Activated CD4-positive, alpha-beta T cell treated with anti-CD3 and anti-CD28 coated beads, Interleukin-2, amount 50 U/mL, for 1 hour (primary cell): ENCODE measurements around the gene DRD3.

Experiments used
- DNase-seq: peaks from one replicate; pipeline ENCODE4 v3.0.0-alpha.2; 2020

DRD3 gene

GRCh38 chr3:114115143-114115542 lies 63.7 kb downstream of the DRD3 start:
- no peak for DNase-seq

- no peak for DNase-seq
These were observed 64.1 kb downstream of the DRD3 start for GRCh38 chr3:114114719-114115118.

GRCh38 chr3:114112696-114113095 lies 66.2 kb downstream of the DRD3 start:
- DNase-seq: no peak

- no peak for DNase-seq
These were observed 67.6 kb downstream of the DRD3 start for GRCh38 chr3:114111060-114111770.

- no peak for DNase-seq
These were observed 68.4 kb downstream of the DRD3 start for GRCh38 chr3:114110439-114110838.

- no peak for DNase-seq
These were observed 70.7 kb downstream of the DRD3 start for GRCh38 chr3:114108137-114108536.

GRCh38 chr3:114104414-114104813 lies 74.4 kb downstream of the DRD3 start:
- no peak for DNase-seq

- DNase-seq: no peak
These were observed 75.0 kb downstream of the DRD3 start for GRCh38 chr3:114103858-114104257.

- no peak for DNase-seq
These were observed 75.7 kb downstream of the DRD3 start for GRCh38 chr3:114103181-114103580.

- DNase-seq: no peak
These were observed 77.8 kb downstream of the DRD3 start for GRCh38 chr3:114101101-114101500.

- DNase-seq: no peak
These were observed 83.1 kb downstream of the DRD3 start for GRCh38 chr3:114095796-114096195.

- DNase-seq: no peak
These were observed 85.3 kb downstream of the DRD3 start for GRCh38 chr3:114093596-114093995.

GRCh38 chr3:114093016-114093380 lies 85.9 kb downstream of the DRD3 start:
- no peak for DNase-seq

- DNase-seq: no peak
These were observed 86.5 kb downstream of the DRD3 start for GRCh38 chr3:114092151-114093015.

- DNase-seq: no peak
These were observed 89.2 kb downstream of the DRD3 start for GRCh38 chr3:114089675-114090074.

- DNase-seq: no peak
These were observed 92.5 kb downstream of the DRD3 start for GRCh38 chr3:114086356-114086755.

GRCh38 chr3:114083112-114083511 lies 95.7 kb downstream of the DRD3 start:
- DNase-seq: no peak

GRCh38 chr3:114081037-114081436 lies 97.8 kb downstream of the DRD3 start:
- DNase-seq: no peak

- DNase-seq: no peak
These were observed 98.7 kb downstream of the DRD3 start for GRCh38 chr3:114080201-114080600.

- no peak for DNase-seq
These were observed 99.1 kb downstream of the DRD3 start for GRCh38 chr3:114079761-114080160.

- DNase-seq: no peak
These were observed 100.7 kb downstream of the DRD3 start for GRCh38 chr3:114078126-114078525.
